GM23248 (cell line): ENCODE results near the gene ORM1. TPM values are rescaled to one million over a fixed set of nuclear protein-coding genes. Genes with fewer than 3 reads are reported as not detected.

Experiments
- DNase-seq: peaks from one replicate; pipeline ENCODE4 v3.0.0-alpha.2; 2015
- H2AFZ ChIP-seq: fragments of 200-600 bp; sonication (generic); 2 replicates; pipeline ENCODE4 v1.6.1; 2016; ENCODE audit warnings: antibody characterized with exemption
- H3F3A ChIP-seq: fragments of 200-600 bp; sonication (generic); 2 replicates; pipeline ENCODE4 v1.6.1; 2016; ENCODE audit warnings: mild to moderate bottlenecking, antibody characterized with exemption, mixed run types; ENCODE audit not compliant: insufficient read depth
- H3K27ac ChIP-seq: fragments of 200-600 bp; sonication (generic); 2 replicates; pipeline ENCODE4 v1.5.1; 2016; ENCODE audit warnings: mild to moderate bottlenecking
- H3K27me3 ChIP-seq: fragments of 200-600 bp; sonication (generic); replicated peaks from 2 replicates; pipeline ENCODE4 v1.6.1; 2016; ENCODE audit warnings: mild to moderate bottlenecking; ENCODE audit not compliant: insufficient read depth
- H3K36me3 ChIP-seq: fragments of 200-600 bp; sonication (generic); 2 replicates; pipeline ENCODE4 v1.6.1; 2016; ENCODE audit warnings: low read depth, mild to moderate bottlenecking
- H3K4me1 ChIP-seq: fragments of 200-600 bp; sonication (generic); 2 replicates; pipeline ENCODE4 v1.6.1; 2016; ENCODE audit warnings: mild to moderate bottlenecking; ENCODE audit not compliant: insufficient read depth
- H3K4me2 ChIP-seq: fragments of 200-600 bp; sonication (generic); one replicate; pipeline ENCODE4 v1.6.1; 2016; ENCODE audit warnings: mild to moderate bottlenecking; ENCODE audit not compliant: unreplicated experiment
- H3K4me3 ChIP-seq: fragments of 200-600 bp; sonication (generic); 2 replicates; pipeline ENCODE4 v1.5.1; 2016; ENCODE audit warnings: mild to moderate bottlenecking
- H3K79me2 ChIP-seq: fragments of 200-600 bp; sonication (generic); 2 replicates; pipeline ENCODE4 v1.6.1; 2016; ENCODE audit warnings: mild to moderate bottlenecking; ENCODE audit not compliant: insufficient read depth
- H3K9ac ChIP-seq: fragments of 200-600 bp; sonication (generic); 2 replicates; pipeline ENCODE4 v1.6.1; 2016; ENCODE audit warnings: mild to moderate bottlenecking
- H3K9me2 ChIP-seq: fragments of 200-600 bp; sonication (generic); 2 replicates; pipeline ENCODE4 v1.6.1; 2016; ENCODE audit warnings: mixed run types, mild to moderate bottlenecking, moderate library complexity; ENCODE audit not compliant: insufficient read depth
- H3K9me3 ChIP-seq: fragments of 200-600 bp; sonication (generic); one replicate; pipeline ENCODE4 v1.6.1; 2017; ENCODE audit warnings: low read depth
- H4K20me1 ChIP-seq: fragments of 200-600 bp; sonication (generic); 2 replicates; pipeline ENCODE4 v1.6.0; 2016; ENCODE audit not compliant: insufficient read depth
- EZH2 ChIP-seq: fragments of 200-600 bp; sonication (generic); IDR thresholded peaks from 2 replicates; pipeline ENCODE4 v1.6.1; 2018; ENCODE audit warnings: antibody characterized with exemption, mild to moderate bottlenecking; ENCODE audit not compliant: insufficient read depth, poor library complexity, severe bottlenecking
- EZH2phosphoT487 ChIP-seq: fragments of 200-600 bp; sonication (generic); IDR thresholded peaks from 2 replicates; pipeline ENCODE4 v1.6.1; 2018; ENCODE audit warnings: antibody characterized with exemption, moderate library complexity, mild to moderate bottlenecking, low read depth; ENCODE audit not compliant: insufficient read depth
- WGBS, 2 experiments: methylation state at CpG; one replicate each; pipeline ENCODE4 v1.1.6; 2015 to 2017; ENCODE audit warnings: low lambda C conversion rate in 2 of 2, low coverage in 1 of 2; ENCODE audit errors: missing lambda C conversion rate in 2 of 2; 5-methylcytosine and 5-hydroxymethylcytosine counted together
- in situ Hi-C: fragments of 300-500 bp; cut with MboI; formaldehyde crosslinking; loops from 2 replicates; pipeline ENCODE4 v1.15.0; 2020
- polyA plus RNA-seq: library from polyadenylated mRNA; unstranded; fragments of >200 nt; fragmentation: Nextera tagmentation; extraction: Ambion mirVana; gene quantifications from 2 replicates; pipeline ENCODE4 v1.2.1, GENCODE V29; 2016
- total RNA-seq: library from RNA; depleted of rRNA; stranded (reverse); fragments of >200 nt; shearing (Covaris generic); gene quantifications from 2 replicates; pipeline ENCODE4 v1.2.3, GENCODE V29; 2014

ORM1 gene
- total and polyA plus RNA-seq, 2 experiments from 2014 or later, result not detected

DNA sequence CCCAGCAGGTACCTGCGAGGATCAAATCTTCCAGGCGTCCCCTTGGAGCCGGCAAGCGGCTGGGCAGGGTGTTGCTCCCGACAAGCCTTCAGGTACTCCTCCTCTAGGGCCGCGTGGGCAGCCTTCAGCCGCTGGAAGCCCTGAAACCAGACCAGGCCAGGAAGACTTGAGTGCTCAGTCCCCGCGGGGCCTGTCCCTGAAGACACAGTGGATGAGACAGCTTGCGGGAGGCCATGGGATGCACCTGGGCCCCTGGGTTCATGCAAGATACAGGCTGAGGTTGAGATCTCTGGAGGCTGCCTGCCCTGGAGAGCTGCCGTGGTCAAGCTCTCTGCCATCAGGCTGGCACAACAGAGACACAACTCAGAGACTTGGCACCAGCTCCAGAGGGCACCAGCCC is 39.5 kb downstream of the ORM1 start:
- no peaks in the 10 kb centered on the region for H3K27me3 ChIP-seq
- H3K27ac ChIP-seq, result no peak overlapping the region
- DNase-seq, result no peak
- no peak overlapping the region for H3K9ac ChIP-seq
- peaks cover 14% of the 10 kb centered on the region; the same call in 1 of the 2 replicates for H3K36me3 ChIP-seq
- peaks cover 38% of the 10 kb centered on the region for H3K4me1 ChIP-seq
- no peak overlapping the region for H3K4me2 ChIP-seq
- H3K79me2 ChIP-seq, result no peaks in the 10 kb centered on the region
- no peak overlapping the region for H2AFZ ChIP-seq
- WGBS, 2 experiments, result 87 to 88% methylated on average over 12 of the region's 12 CpGs
- in situ Hi-C loops, result no loop called here
- no peaks in the 10 kb centered on the region for H3K9me3 ChIP-seq
- no peaks in the 10 kb centered on the region for H4K20me1 ChIP-seq
- peaks cover 38% of the 10 kb centered on the region for H3F3A ChIP-seq
- no peak overlapping the region for H3K4me3 ChIP-seq
- TF ChIP-seq EZH2, result no peak
- TF ChIP-seq EZH2phosphoT487, result no peak
- no peaks in the 10 kb centered on the region for H3K9me2 ChIP-seq

DNA sequence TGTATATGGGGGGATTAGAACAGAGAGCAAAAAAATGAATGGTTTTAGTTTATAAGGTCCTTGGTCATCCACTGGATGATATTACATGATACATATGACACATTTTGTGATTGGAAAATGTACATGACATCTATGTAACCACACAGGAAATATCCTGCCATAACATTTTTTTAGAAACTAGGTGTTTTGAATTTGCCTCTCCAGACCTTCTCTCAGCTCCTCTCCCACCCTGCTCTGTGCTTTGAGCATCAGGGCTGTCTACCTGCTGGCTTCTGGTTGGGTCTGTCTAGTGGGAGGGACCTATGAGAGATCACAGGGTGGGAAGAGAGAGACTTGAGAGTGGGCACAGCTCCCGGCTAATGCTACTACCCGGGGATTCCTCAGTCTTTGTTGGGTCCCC is 40.5 kb downstream of the ORM1 start:
- H3F3A ChIP-seq, result peaks cover 38% of the 10 kb centered on the region
- peaks cover 38% of the 10 kb centered on the region for H3K4me1 ChIP-seq
- no peak for TF ChIP-seq EZH2
- TF ChIP-seq EZH2phosphoT487, result no peak
- H2AFZ ChIP-seq, result no peak overlapping the region
- no peaks in the 10 kb centered on the region for H3K27me3 ChIP-seq
- peak overlapping the region; percentile 82 for H3K27ac ChIP-seq
- no peaks in the 10 kb centered on the region for H3K9me3 ChIP-seq
- peak overlapping the region; percentile 33; the same call in 1 of the 2 replicates for H3K9ac ChIP-seq
- 75 to 82% methylated on average over 2 of the region's 2 CpGs for WGBS, 2 experiments
- H4K20me1 ChIP-seq, result no peaks in the 10 kb centered on the region
- peaks cover 11% of the 10 kb centered on the region; the same call in 1 of the 2 replicates for H3K36me3 ChIP-seq
- H3K9me2 ChIP-seq, result no peaks in the 10 kb centered on the region
- peak overlapping the region; percentile 18 for H3K4me2 ChIP-seq
- DNase-seq, result no peak
- in situ Hi-C loops, result no loop called here
- no peaks in the 10 kb centered on the region for H3K79me2 ChIP-seq
- no peak overlapping the region for H3K4me3 ChIP-seq

DNA sequence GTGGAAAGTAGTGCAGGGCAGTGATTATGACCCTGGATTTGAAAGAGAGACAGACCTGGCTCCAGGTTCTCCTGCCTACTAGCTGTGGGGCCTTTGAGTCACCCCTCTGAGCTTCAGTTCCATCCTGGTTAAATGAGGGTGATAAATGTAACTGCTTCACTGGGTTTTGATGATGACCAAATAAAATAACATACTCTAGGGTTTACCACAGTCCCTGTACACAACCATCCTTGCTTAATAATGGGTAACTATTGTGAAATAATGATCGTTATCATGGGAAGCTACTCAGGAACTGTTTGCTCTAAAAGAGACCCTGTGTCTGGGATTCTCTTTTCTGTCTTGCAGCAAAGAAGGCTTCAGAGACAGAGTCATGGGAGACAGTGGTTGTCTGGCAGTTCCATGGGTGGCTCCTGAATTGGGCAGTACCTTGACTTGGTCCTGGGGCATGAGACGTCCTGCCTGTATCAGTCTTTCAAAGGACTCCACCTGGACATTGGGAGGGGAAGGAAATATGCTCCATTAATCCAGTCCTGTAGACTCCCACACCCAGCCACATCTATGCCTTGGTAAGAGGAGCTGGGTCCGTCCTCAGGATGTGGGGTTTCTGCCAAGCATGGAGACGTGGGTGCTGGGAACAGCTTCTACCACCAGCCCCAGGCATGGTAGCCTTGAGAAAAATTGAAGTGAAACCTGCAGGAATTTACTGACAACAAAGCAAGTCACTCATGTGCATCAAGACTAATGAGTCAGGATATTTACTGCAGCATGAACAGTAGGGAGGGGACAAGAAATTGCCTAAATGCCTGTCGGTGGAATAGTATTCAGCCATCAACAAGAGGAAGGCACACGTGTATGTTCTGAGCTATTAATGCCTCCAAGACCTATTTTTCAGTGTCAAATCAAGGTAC is 41.5 kb downstream of the ORM1 start:
- Histone ChIP-seq H3K9me3 (no peaks in the 10 kb centered on the region), H4K20me1 (no peaks in the 10 kb centered on the region), H3K9me2 (no peaks in the 10 kb centered on the region), H3K79me2 (no peaks in the 10 kb centered on the region), H3K4me1 (peaks cover 38% of the 10 kb centered on the region), H3K36me3 (peaks cover 5% of the 10 kb centered on the region; the same call in 1 of the 2 replicates), H3K4me3 (no peak overlapping the region), H3K9ac (peak overlapping the region; percentile 49), H3K27me3 (no peaks in the 10 kb centered on the region), H2AFZ (no peak overlapping the region), H3K4me2 (peak overlapping the region; percentile 18), H3K27ac (peak overlapping the region; percentile 82), H3F3A (peaks cover 38% of the 10 kb centered on the region)
- 48 to 59% methylated on average over 6 of the region's 6 CpGs for WGBS, 2 experiments
- TF ChIP-seq EZH2 (no peak), EZH2phosphoT487 (0 out of 2 replicates have a peak, but pooled peaks have one; percentile 59)
- in situ Hi-C loops, result no loop called here
- DNase-seq, result peak; percentile 89

DNA sequence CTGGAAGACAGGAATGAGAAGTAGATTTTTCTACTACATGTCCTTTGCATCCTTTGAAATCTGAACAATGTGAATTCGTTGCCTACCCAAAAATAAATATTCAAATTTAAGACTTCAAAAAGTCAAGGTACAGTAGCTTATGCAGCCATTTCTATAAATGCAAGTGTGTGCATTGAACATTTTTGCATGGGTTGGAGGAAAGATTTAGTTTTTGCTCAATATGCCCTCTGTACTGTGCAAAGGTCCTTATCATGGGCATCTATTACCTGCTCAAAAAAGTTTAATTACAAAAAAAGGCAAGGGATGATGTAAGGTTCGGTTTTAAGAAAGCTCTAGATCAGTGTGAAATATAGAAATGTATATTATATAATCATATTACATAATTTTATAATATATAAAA is 42.3 kb downstream of the ORM1 start:
- Histone ChIP-seq H3K9ac (no peak overlapping the region), H3K36me3 (peaks cover 5% of the 10 kb centered on the region; the same call in 1 of the 2 replicates), H4K20me1 (no peaks in the 10 kb centered on the region), H3K27ac (peak overlapping the region; percentile 82), H3F3A (peaks cover 38% of the 10 kb centered on the region), H3K9me2 (no peaks in the 10 kb centered on the region), H3K4me3 (no peak overlapping the region), H2AFZ (no peak overlapping the region), H3K4me2 (no peak overlapping the region), H3K79me2 (no peaks in the 10 kb centered on the region), H3K27me3 (no peaks in the 10 kb centered on the region), H3K4me1 (peaks cover 38% of the 10 kb centered on the region), H3K9me3 (no peaks in the 10 kb centered on the region)
- in situ Hi-C loops, result no loop called here
- TF ChIP-seq EZH2 (no peak), EZH2phosphoT487 (no peak)
- no peak for DNase-seq
- WGBS, 2 experiments, result 93 to 97% methylated on average over 2 of the region's 2 CpGs
